SK-N-DZ (cell line): ENCODE data around the gene TANC2.

ENCODE experiments used
- DNase-seq: peaks from one replicate; pipeline ENCODE4 v3.0.0-alpha.2; 2015; ENCODE audit warnings: low spot score
- small RNA-seq, 2 experiments: library from RNA; depleted of rRNA; stranded (forward); fragments of <200 nt; gene quantifications; one replicate each; pipeline ENCODE3, GENCODE V24; 2014

Gene TANC2

GRCh38 chr17:63001689-63002394 lies 35.8 kb downstream of the TANC2 start:
- DNase-seq = no peak

- DNase-seq = no peak
These were observed 36.6 kb downstream of the TANC2 start for GRCh38 chr17:63002625-63003024.

GRCh38 chr17:63015824-63016223 lies 49.8 kb downstream of the TANC2 start:
- no peak for DNase-seq

Small RNA genes within 50 kb of the gene (small RNA-seq; reads per million reads assigned to genes)
- gene MIR633 = 0 reads per million in 2 experiments
